Measurements from ENCODE around the gene TMEM35A.

TMEM35A gene

DNA sequence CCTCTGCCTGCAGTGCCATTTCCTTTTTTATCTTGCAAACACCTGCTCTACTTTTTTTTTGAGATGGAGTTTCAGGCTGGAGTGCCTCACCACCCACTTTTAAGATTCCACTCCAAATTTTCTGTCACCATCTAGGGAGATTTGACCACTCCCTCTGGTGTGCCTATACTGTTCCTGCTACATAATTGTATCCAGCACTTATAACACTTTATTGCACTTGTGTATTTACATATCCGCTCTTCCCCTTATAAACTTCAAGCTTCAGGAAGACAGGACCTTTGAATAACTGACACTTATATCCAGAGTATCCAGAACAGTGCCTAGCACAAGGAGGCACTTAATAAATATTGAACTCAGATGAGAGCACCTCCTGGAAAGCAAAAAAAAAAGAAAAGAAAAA is 13.1 kb downstream of the TMEM35A start:
- Mint-ChIP-seq H3K27me3 (no peaks in the 10 kb centered on the region), H3K9me3 (no peaks in the 10 kb centered on the region), H3K4me1 (peaks cover 4% of the 10 kb centered on the region), H3K36me3 (no peaks in the 10 kb centered on the region), H3K27ac (no peak overlapping the region), H3K4me3 (no peak overlapping the region)
- no peak for DNase-seq
- CTCF ChIA-PET, result no interaction called here

DNA sequence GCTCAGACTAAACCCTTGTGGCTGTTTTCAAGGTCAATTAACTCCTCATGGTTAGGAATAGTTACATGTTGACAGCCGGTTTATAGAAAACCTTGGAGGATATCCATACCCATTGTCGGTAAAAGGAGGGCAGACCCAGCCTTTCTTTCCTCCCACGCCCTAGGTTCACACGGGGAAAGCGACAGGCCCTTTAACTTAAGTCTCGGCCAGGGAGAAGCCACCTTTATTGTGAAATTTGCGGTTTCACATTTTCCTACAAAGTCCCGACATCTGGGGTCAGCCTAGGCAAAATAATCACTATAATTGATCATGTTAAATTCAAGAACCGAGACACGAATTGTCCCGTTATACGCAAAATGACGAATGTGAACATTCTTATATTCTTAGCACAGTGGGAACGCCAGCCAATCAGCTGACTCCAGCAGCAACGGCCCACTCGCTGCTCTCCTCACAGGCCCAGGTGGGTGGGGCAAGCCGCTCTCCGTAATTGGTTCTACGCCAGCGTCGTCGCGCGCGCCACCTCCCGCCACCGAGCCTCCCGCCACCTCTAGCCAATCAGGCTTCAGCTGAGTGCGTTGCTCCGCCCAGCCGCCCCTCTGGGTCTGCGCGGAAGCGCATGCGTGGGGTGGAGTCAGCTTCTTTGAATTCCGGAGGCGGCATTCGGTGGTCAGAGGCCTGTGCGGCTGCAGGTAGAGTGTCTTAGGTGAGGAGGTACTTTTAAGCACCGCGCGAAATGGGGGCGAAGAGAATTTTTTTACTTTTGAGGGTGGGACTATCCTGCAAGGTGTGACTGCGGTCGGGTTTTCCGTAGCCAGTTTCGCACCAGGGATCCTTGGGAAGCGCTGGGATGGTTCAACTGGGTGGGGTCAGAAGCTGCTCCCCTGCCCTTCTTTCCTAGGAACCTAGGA is 19.1 kb downstream of the TMEM35A start, which contains the start of gene CENPI:
TSS of gene CENPI (plus strand) at position 659 of the 908 bp plus-strand sequence. CDS start 2,867 bp downstream, outside the sequence.
- peaks cover 22% of the 10 kb centered on the region for H3K36me3 Mint-ChIP-seq
- peak within 1 kb of the TSS; percentile 95 for H3K4me3 Mint-ChIP-seq

DNA sequence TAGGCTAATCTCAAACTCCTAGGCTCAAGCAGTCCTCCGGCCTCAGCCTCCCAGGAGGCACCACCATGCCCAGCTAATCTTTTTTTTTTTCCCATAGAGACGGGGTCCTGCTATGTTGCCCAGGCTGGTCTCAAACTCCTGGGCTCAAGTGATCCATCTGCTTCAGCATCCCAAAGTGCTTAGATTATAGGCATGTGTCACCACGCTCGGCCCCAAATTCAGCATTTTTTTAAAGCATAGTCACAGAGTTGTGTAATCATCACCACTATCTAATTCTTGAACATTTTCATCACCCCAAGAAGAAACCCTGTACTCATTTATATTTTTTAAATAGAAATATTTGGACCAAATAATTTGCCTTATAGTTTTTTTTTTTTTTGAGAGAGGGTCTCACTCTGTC is 29.6 kb downstream of the TMEM35A start:
- CTCF ChIA-PET, result no interaction called here
- no peak for DNase-seq
- H3K36me3 Mint-ChIP-seq, result peaks cover 23% of the 10 kb centered on the region
- no peaks in the 10 kb centered on the region for H3K9me3 Mint-ChIP-seq
- H3K4me3 Mint-ChIP-seq, result no peak overlapping the region
- H3K27ac Mint-ChIP-seq, result no peak overlapping the region
- H3K27me3 Mint-ChIP-seq, result no peaks in the 10 kb centered on the region
- H3K4me1 Mint-ChIP-seq, result no peaks in the 10 kb centered on the region

More for the DNA sequence above, 19.1 kb downstream of the TMEM35A start, which contains the start of gene CENPI:
- Mint-ChIP-seq H3K4me1 (peaks cover 42% of the 10 kb centered on the region), H3K27me3 (no peaks in the 10 kb centered on the region), H3K9me3 (no peaks in the 10 kb centered on the region), H3K27ac (peak within 1 kb of the TSS; percentile 90)
- peak; percentile 95 for DNase-seq
- CTCF ChIA-PET, result no interaction called here

DNA sequence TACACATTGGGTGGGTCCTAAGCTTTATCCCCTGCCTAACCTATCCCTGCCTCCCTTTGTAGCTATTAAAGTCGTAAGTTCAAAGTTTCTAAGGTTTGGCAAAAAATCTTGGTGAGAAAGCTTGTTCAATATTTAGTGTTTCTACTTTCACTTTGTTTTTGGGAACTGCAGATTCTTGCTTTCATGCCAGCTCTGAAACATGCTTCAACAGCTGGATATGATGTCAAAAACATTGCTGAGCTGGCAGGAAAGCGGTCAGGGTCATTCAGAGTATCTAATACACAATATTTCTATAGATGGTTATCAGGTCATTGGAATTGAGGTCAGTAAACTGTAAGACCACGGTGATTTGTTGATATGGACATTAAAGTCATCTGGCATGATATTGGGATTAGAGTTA is 39.0 kb downstream of the TMEM35A start:
- Mint-ChIP-seq H3K4me3 (no peak overlapping the region), H3K27ac (no peak overlapping the region), H3K27me3 (no peaks in the 10 kb centered on the region), H3K36me3 (peaks cover 32% of the 10 kb centered on the region), H3K4me1 (no peaks in the 10 kb centered on the region), H3K9me3 (no peaks in the 10 kb centered on the region)
- CTCF ChIA-PET, result no interaction called here
- DNase-seq, result no peak

DNA sequence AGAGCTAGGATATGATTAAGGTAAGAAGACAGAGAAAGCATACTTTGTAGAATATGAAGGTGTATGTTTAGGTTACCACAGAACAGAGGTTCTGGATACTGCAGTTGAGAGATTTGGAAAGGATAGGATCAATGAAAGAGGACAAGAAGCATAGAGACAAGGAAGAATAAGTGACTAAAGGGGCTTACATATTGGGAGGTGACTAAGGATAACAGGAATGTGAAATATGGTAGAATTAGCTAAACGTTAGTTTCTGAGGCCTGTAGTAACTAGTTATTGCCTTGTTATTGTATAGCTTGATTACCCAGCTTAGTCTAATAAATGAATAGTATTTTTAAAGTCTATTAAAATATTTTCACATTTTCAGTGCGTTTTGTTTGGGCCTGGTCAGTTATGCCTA is 57.6 kb downstream of the TMEM35A start:
- no peaks in the 10 kb centered on the region for H3K27me3 Mint-ChIP-seq
- no peaks in the 10 kb centered on the region for H3K4me1 Mint-ChIP-seq
- no peak for DNase-seq
- CTCF ChIA-PET, result no interaction called here
- no peak overlapping the region for H3K4me3 Mint-ChIP-seq
- peaks cover 37% of the 10 kb centered on the region for H3K36me3 Mint-ChIP-seq
- H3K9me3 Mint-ChIP-seq, result no peaks in the 10 kb centered on the region
- H3K27ac Mint-ChIP-seq, result peak overlapping the region; percentile 13

All from activated naive CD4-positive, alpha-beta T cell treated with anti-CD3 and anti-CD28 coated beads, Interleukin-2, amount 10 ng/mL, durations not matched to agents 7 days and 5 days (primary cell).